ENCODE results near the gene UNC45B. TPM values are rescaled to one million over a fixed set of nuclear protein-coding genes. Genes with fewer than 3 reads are reported as not detected.

UNC45B gene
- total RNA-seq, 1 experiment from 2014 or later = not detected

DNA sequence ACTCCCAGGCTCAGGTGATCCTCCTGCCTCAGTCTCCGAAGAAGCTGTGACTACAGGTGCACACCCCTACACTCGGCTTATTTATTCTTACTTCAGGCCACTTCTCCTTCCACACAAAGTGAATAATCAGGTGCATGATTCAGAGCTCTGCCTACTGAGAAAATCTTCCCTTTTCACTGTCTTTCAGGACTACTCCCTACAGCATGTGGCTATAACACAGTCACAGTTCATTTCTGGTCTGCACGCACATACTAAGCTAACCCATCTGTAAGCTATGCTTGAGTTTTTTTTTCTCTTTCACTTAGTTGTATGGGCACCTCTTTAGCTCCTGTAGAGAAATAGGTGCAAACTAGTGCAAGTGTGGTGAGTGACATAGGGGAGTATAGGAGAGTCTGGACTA lies 87.7 kb downstream of the UNC45B start:
- in situ Hi-C loops (cut with HindIII; ENCODE audit: low pct_unique_long_range_greater_than_20kb, low sequenced_read_pairs) = no loop called here

DNA sequence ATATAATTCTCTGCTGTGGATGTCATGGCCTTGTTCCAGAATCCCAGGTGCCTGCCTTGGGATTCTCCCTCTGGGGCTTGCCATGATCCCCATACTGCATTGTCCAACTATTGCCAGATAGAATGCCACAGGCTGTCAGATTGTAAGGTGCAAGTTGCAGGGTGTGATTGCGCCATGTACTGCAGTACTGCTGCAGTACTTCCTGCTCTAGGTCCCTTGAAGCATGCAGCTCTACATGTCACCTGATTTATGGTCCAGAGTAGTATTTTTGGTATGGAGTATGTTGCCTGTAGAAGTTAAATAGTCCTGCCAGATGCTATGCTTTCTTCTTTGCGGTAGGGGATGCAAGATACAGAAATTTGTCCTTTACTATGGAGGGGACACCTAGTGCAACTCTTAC lies 88.3 kb downstream of the UNC45B start:
- in situ Hi-C loops (cut with HindIII; ENCODE audit: low pct_unique_long_range_greater_than_20kb, low sequenced_read_pairs) = no loop called here
- no peak for DNase-seq (ENCODE audit: low read depth, low spot score)

More for the DNA sequence above, 87.7 kb downstream of the UNC45B start:
- no peak for DNase-seq (ENCODE audit: low read depth, low spot score)

DNA sequence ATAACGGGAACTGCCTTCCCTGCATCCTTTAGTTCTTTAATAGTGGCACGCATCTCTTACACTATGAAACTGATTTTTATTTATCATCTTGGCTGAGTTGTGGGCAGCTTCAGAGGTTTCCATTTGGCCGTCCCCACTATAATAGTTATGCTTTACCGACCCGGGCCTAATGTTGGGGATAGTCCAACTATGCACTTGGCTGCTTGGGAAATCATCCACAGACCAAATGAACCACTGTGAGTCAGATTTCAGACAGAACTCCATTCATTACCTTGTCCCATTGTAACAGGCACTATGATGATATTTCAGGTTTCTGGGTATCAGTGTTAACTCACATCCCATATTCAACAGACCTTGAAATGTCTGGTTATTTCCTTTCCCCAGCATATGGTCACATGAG lies 89.2 kb downstream of the UNC45B start:
- in situ Hi-C loops (cut with HindIII; ENCODE audit: low pct_unique_long_range_greater_than_20kb, low sequenced_read_pairs) = no loop called here
- no peak for DNase-seq (ENCODE audit: low read depth, low spot score)

DNA sequence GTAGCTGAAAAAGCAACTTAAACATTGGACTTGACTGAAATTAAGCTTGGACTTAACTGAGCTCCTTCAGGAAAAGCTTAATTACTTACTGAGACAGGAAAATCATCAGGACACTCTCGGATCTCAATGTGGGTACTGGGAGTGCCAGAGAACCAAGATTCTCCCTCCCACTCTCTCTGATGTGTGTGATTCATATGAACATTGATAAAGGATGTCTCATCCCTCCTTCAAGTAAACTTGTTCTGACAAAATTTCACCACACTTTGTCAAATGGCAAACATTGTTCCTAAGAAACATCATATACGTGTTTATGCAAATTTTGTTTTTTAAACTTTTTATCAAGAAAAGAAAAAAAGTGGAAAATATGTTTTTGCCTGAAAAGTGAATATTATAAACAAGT lies 91.2 kb downstream of the UNC45B start:
- in situ Hi-C loops (cut with HindIII; ENCODE audit: low pct_unique_long_range_greater_than_20kb, low sequenced_read_pairs) = no loop called here
- no peak for DNase-seq (ENCODE audit: low read depth, low spot score)

Other genes with a start within 250 kb of the UNC45B start
- 0.96 and 1.4 TPM in 2 replicates for gene CCT6B, start 186.4 kb upstream of the UNC45B start, total RNA-seq (2014; rRNA removed; shearing (Covaris generic))
- 11.4 and 13.2 TPM in 2 replicates for gene ZNF830, start 186.3 kb upstream of the UNC45B start, total RNA-seq (2014; rRNA removed; shearing (Covaris generic))
- gene LIG3, start 167.3 kb upstream of the UNC45B start, total RNA-seq (2014; rRNA removed; shearing (Covaris generic)) = 38.0 and 46.5 TPM in 2 replicates
- gene RFFL, start 84.1 kb upstream of the UNC45B start, total RNA-seq (2014; rRNA removed; shearing (Covaris generic)) = 9.7 and 11.2 TPM in 2 replicates
- gene RAD51D, start 28.0 kb upstream of the UNC45B start, total RNA-seq (2014; rRNA removed; shearing (Covaris generic)) = 5.5 and 8.2 TPM in 2 replicates
- gene FNDC8, start 26.2 kb upstream of the UNC45B start, total RNA-seq (2014; rRNA removed; shearing (Covaris generic)) = not detected in 2 replicates
- 27.4 and 33.7 TPM in 2 replicates for gene NLE1, start 5.5 kb upstream of the UNC45B start, total RNA-seq (2014; rRNA removed; shearing (Covaris generic))
- not detected in 2 replicates for gene SLC35G3, start 46.6 kb downstream of the UNC45B start, total RNA-seq (2014; rRNA removed; shearing (Covaris generic))
- 36.7 and 37.0 TPM in 2 replicates for gene SLFN5, start 95.3 kb downstream of the UNC45B start, total RNA-seq (2014; rRNA removed; shearing (Covaris generic))
- 0.11 TPM in 1 of 2 replicates, not detected in the other for gene SLFN11, start 225.8 kb downstream of the UNC45B start, total RNA-seq (2014; rRNA removed; shearing (Covaris generic))